HepG2 (cell line): Measurements from ENCODE around the gene BIRC3. TPM values are rescaled to one million over a fixed set of nuclear protein-coding genes. Genes with fewer than 3 reads are reported as not detected.

Experiments used
- BRCA1 ChIP-seq: sonication (generic); formaldehyde crosslinking; IDR thresholded peaks from 2 replicates; pipeline ENCODE4 v1.4.0; 2020; ENCODE audit warnings: missing genetic modification reagents
- DMAP1 ChIP-seq: IDR thresholded peaks from 2 replicates; pipeline ENCODE4 v1.6.1; 2016
- ETS1 ChIP-seq: sonication (generic); formaldehyde crosslinking; IDR thresholded peaks from 2 replicates; pipeline ENCODE4 v1.4.0; 2020; ENCODE audit warnings: missing genetic modification reagents
- IRF2 ChIP-seq: IDR thresholded peaks from 2 replicates; pipeline ENCODE4 v1.6.1; 2018; ENCODE audit warnings: missing genetic modification reagents, missing compliant biosample characterization
- PAWR ChIP-seq: sonication (generic); formaldehyde crosslinking; IDR thresholded peaks from 2 replicates; pipeline ENCODE4 v1.4.0; 2020; ENCODE audit warnings: missing genetic modification reagents, mild to moderate bottlenecking, borderline replicate concordance
- PCBP2 ChIP-seq: fragments of 200-400 bp; formaldehyde crosslinking; optimal IDR thresholded peaks from 2 replicates; pipeline ENCODE3; 2018; ENCODE audit warnings: low read length, low read depth; ENCODE audit not compliant: poor library complexity, severe bottlenecking
- REPIN1 ChIP-seq: sonication (generic); formaldehyde crosslinking; IDR thresholded peaks from 2 replicates; pipeline ENCODE4 v1.8.0; 2022; ENCODE audit warnings: missing genetic modification reagents, low read depth, mild to moderate bottlenecking, borderline replicate concordance
- REXO4 ChIP-seq: sonication (generic); formaldehyde crosslinking; IDR thresholded peaks from 2 replicates; pipeline ENCODE4 v1.8.0; 2022; ENCODE audit warnings: missing genetic modification reagents, mild to moderate bottlenecking, borderline replicate concordance
- TBL1XR1 ChIP-seq: fragments of 150-350 bp; IDR thresholded peaks from 2 replicates; pipeline ENCODE4 v1.6.1; 2014; ENCODE audit warnings: borderline replicate concordance, low read length; ENCODE audit not compliant: partially characterized antibody
- TBX3 ChIP-seq: fragments of 450-650 bp; IDR thresholded peaks from 2 replicates; pipeline ENCODE4 v1.6.1; 2017; ENCODE audit warnings: antibody characterized with exemption, mild to moderate bottlenecking, inconsistent platforms, borderline replicate concordance
- ZNF12 ChIP-seq: sonication (generic); formaldehyde crosslinking; IDR thresholded peaks from 2 replicates; pipeline ENCODE4 v1.5.0; 2020; ENCODE audit warnings: missing genetic modification reagents
- ZNF17 ChIP-seq: sonication (generic); formaldehyde crosslinking; IDR thresholded peaks from 2 replicates; pipeline ENCODE4 v1.5.0; 2020; ENCODE audit warnings: mild to moderate bottlenecking, missing genetic modification reagents
- ZNF280D ChIP-seq: sonication (generic); formaldehyde crosslinking; IDR thresholded peaks from 2 replicates; pipeline ENCODE4 v1.5.1; 2020; ENCODE audit warnings: mild to moderate bottlenecking, missing genetic modification reagents
- ZNF451 ChIP-seq: sonication (generic); formaldehyde crosslinking; IDR thresholded peaks from 2 replicates; pipeline ENCODE4 v1.5.0; 2020; ENCODE audit warnings: mild to moderate bottlenecking, missing genetic modification reagents
- ZNF496 ChIP-seq: sonication (generic); formaldehyde crosslinking; IDR thresholded peaks from 2 replicates; pipeline ENCODE4 v1.8.1; 2023; ENCODE audit warnings: mild to moderate bottlenecking, moderate library complexity, missing genetic modification reagents; ENCODE audit not compliant: insufficient replicate concordance
- ZNF513 ChIP-seq: sonication (generic); formaldehyde crosslinking; conservative IDR thresholded peaks from 2 replicates; pipeline ENCODE4 v1.5.0; 2020; ENCODE audit warnings: missing genetic modification reagents
- ZNF703 ChIP-seq: sonication (generic); formaldehyde crosslinking; IDR thresholded peaks from 2 replicates; pipeline ENCODE4 v1.5.1; 2020; ENCODE audit warnings: missing genetic modification reagents, mild to moderate bottlenecking, moderate library complexity, borderline replicate concordance
- ZNF766 ChIP-seq: sonication (generic); formaldehyde crosslinking; IDR thresholded peaks from 2 replicates; pipeline ENCODE4 v1.5.0; 2020; ENCODE audit warnings: missing genetic modification reagents, borderline replicate concordance
- ZNF891 ChIP-seq: sonication (generic); formaldehyde crosslinking; IDR thresholded peaks from 2 replicates; pipeline ENCODE4 v1.5.0; 2020; ENCODE audit warnings: mild to moderate bottlenecking, missing genetic modification reagents
- polyA plus RNA-seq, 8 experiments: library from polyadenylated mRNA; depleted of rRNA in 3 of 8; stranded (reverse) in 7 of 8; unstranded in 1 of 8; fragments of >200 nt; fragmentation: Illumina TruSeq in 4 of 8; extraction: Trizol in 4 of 8; gene quantifications; 2 replicates each; pipeline versions ENCODE4 v1.2.1 to v1.2.3, GENCODE V29; 2011 to 2016; ENCODE audit warnings: low read depth in 4 of 8, missing spikeins in 1 of 8, mixed read lengths in 1 of 8; ENCODE audit not compliant: insufficient read depth in 1 of 8
- total RNA-seq, 5 experiments: library from RNA; depleted of rRNA; stranded (reverse); fragments of >200 nt; fragmentation: Illumina TruSeq; extraction: Trizol; gene quantifications; 2 replicates each; pipeline ENCODE4 v1.2.3, GENCODE V29; 2016; ENCODE audit warnings: low read depth in 1 of 5
- TF ChIP-seq, protein P1 (sequence below): sonication (generic); formaldehyde crosslinking; IDR thresholded peaks from 2 replicates; pipeline ENCODE4 v1.4.0; 2020; ENCODE audit warnings: missing genetic modification reagents
- TF ChIP-seq, protein P2 (sequence below): IDR thresholded peaks from 2 replicates; pipeline ENCODE4 v1.6.1; 2016; ENCODE audit warnings: missing biosample characterization, missing genetic modification reagents, low read depth

The BIRC3 gene
- total and polyA plus RNA-seq, 2 of the 13 experiments (the other 11 are each of a cell fraction or from before 2014, with no cell fraction given): 0.41 to 4.2 TPM

GRCh38 chr11:102346748-102347461 lies 29.6 kb downstream of the BIRC3 start, which contains the start of gene BIRC2 (continued):
- TF ChIP-seq ETS1 (CRISPR knock-in tag) (no peak), ZNF12 (no peak; the same call in 1 of the 2 replicates), ZNF496 (CRISPR knock-in tag) (no peak), ZNF703 (CRISPR knock-in tag) (no peak; the same call in 1 of the 2 replicates), DMAP1 (CRISPR knock-in tag) (peak; percentile 57; the same call in 1 of the 2 replicates), ZNF451 (CRISPR knock-in tag) (peak; percentile 70; the same call in 1 of the 2 replicates), IRF2 (peak; percentile 82; the same call in 1 of the 2 replicates), ZNF766 (CRISPR knock-in tag) (peak; percentile 86; the same call in 1 of the 2 replicates), TBX3 (no peak), ZNF17 (CRISPR knock-in tag) (no peak), REPIN1 (CRISPR knock-in tag) (peak; percentile 96), ZNF513 (CRISPR knock-in tag) (peak; percentile 65; the same call in 1 of the 2 replicates), PAWR (CRISPR knock-in tag) (no peak), BRCA1 (CRISPR knock-in tag) (0 out of 2 replicates have a peak, but pooled peaks have one; percentile 57), ZNF280D (CRISPR knock-in tag) (peak; percentile 43; the same call in 1 of the 2 replicates), ZNF891 (peak; percentile 61; the same call in 1 of the 2 replicates), PCBP2 (no peak), TBL1XR1 (peak; percentile 45), REXO4 (CRISPR knock-in tag) (no peak)
- TF ChIP-seq, protein P1, sequence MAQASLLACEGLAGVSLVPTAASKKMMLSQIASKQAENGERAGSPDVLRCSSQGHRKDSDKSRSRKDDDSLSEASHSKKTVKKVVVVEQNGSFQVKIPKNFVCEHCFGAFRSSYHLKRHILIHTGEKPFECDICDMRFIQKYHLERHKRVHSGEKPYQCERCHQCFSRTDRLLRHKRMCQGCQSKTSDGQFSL: 0 out of 2 replicates have a peak, but pooled peaks have one; percentile 36
- TF ChIP-seq, protein P2, sequence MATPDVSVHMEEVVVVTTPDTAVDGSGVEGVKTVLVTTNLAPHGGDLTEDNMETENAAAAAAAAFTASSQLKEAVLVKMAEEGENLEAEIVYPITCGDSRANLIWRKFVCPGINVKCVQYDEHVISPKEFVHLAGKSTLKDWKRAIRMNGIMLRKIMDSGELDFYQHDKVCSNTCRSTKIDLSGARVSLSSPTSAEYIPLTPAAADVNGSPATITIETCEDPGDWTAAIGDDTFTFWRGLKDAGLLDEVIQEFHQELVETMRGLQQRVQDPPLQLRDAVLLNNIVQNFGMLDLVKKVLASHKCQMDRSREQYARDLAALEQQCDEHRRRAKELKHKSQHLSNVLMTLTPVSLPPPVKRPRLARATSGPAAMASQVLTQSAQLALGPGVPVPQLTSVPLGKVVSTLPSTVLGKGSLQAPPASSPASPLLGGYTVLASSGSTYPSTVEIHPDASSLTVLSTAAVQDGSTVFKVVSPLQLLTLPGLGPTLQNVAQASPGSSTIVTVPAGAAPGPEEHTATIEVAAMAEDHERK (CRISPR knock-in tag): peak; percentile 78
